Right forelimb (tissue), 1 donor: ENCODE results near the gene ADAM15.

ENCODE experiments used
- DNase-seq: peaks from one replicate; pipeline ENCODE4 v3.0.0-alpha.2; 2018

The ADAM15 gene

DNA sequence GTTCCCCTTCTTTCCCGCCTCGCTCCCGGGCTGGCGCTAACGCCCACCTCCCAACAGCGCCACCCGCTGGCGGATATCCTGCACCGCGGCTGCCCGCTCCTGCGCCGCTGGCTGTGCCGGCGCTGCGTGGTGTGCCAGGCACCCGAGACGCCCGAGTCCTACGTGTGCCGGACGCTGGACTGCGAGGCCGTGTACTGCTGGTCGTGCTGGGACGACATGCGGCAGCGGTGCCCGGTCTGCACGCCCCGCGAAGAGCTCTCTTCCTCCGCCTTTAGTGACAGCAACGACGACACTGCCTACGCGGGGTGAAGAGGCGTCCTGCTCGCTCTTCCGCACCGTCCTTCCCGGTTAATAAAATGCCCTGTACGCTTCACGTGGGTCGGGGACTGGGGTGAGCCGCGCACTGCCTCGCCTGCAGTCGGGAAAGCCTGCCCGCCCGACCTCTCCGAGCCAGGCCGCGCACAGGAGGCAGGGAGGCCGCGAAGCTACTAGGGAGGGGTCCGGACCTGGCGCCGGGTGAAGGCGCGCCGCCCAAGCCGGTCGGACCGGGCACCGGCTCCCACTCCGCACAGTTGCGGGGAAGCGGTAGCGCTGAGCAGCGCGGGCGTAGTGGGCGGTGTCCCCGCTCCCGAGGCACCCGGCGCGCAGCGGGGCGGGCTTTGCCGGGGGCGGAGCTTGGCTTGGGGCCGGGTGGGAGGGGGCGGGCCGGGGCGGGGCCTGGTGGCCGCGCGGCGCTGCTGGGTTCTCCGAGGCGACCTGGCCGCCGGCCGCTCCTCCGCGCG, at the start of gene ADAM15:
ADAM15 (plus strand) TSS at position 757 of the 782 bp plus-strand sequence. CDS start 71 bp downstream, outside the sequence.
- peak; percentile 91 for DNase-seq

DNA sequence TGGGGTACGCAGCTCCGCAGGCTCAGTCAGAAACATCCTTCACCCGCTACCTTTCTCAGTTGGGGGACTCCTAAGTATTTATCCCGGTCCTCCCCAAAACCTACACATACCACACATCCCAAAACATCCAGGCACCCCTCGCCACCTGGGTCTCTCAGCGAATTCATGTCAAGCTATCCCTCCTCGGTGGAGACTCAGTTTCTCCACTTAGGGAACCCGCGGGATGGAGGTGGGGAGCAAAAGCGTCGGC, 49.8 kb upstream of the ADAM15 start:
- no peak for DNase-seq

- DNase-seq: peak; percentile 100
Measured at GRCh38 chr1:155001675-155002463, 49.2 kb upstream of the ADAM15 start.

GRCh38 chr1:155002464-155003226, 48.5 kb upstream of the ADAM15 start, which contains the start of gene ZBTB7B:
ZBTB7B (plus strand) TSS chr1:155002802; CDS start chr1:155014661, 11,859 bp downstream.
- peak; percentile 72 for DNase-seq

DNA sequence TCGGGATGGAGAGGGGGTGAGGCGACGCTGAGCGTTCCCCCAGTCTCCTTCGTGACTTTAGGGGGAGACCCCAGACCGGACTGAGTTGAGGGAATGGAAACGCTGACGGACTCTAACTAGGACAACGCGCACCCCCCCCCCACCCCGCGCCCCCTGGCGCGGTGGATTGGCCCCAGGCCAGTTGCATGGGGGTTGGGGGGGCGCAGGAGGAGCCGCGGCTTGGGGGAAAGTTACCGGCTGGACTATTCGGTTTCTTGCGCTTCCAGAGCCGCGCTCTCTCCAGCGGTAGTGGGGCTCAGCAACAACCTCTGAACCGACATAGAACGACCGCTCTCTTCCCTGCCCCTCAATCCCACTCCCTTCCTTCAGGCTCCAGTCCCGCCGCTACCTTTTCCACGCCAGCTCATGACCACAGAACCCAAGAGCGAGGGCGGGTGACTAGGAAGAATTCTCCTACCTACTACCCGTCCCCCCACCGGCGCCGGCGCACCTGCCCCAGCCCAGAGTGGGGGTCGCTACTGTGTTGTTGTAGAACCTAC, 47.8 kb upstream of the ADAM15 start:
- DNase-seq: peak; percentile 69

DNA sequence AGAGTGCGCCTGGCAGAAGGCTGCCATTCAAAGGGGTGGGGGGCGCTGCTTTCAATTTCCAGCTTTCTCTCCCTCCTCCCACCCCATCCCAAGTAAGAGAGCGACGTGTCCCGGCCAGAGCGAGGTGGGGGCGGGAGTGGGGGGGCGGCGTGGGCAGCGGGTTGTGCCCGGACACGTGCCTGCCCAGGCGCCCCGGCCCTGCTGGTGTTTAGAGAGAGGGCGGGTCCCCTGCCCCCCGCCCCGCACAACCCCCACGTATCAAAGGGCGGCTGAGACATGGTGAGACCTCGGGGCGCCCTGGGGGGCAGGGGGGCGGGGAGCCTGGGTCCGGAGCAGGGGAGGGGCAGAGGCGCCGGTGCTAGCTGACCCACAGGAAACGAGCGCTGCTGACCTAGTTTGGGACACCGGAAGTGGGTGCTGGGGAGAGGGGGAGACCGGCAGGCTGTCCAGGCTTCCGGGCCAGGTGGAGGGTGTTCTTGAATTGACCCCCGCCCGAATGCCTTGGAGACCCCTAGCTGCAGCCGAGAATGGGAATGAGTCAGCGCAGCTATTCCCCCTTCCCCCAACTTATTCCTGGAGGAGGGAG, 47.3 kb upstream of the ADAM15 start:
- no peak for DNase-seq

- DNase-seq: no peak
Measured at GRCh38 chr1:155004352-155005075, 46.6 kb upstream of the ADAM15 start.

DNA sequence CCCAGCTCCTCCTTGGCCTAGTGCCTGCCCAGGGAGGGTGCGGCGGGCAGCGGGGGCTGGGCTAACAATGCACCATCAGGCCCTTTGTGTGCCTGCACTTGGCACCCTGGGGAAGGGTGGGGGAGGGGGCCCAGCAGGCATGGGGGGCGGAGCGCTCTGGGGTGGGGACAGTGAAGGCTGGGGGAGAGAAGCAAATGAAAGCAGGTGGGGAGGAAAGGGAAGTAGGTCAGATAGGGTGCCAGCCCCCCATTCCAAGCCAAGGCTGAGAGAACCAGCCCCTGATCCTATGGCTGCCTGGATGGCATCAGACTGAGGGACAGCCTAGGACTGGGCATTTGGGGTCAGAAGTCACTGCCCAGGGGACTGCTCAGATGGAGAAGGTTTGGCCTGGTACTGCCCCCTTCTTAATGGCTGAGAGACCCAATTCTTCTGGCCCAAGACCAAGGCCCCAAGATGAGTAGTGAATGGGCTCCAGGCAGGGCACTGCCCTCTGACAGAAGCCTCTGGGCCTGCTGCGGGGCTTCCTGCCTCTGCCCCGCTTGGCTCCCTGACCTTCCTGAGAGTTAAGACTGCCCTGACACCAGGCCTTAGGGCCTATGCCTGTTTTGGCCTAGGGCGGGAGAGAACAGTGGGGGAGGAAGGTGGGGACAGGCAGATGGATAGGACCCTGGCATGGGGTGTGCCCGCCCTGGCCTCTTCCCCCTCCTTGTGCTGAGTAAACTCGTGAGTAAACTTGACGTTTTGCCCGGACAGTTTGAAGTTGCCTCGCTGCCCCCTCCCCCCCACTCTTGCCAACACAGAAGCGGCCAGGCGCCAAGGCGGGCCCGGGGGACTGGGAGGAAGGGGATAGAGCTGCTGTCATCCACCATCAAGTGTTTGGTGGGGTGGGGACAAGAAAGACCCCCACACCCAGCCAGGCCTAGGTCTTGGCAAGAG, 45.8 kb upstream of the ADAM15 start:
- no peak for DNase-seq

DNA sequence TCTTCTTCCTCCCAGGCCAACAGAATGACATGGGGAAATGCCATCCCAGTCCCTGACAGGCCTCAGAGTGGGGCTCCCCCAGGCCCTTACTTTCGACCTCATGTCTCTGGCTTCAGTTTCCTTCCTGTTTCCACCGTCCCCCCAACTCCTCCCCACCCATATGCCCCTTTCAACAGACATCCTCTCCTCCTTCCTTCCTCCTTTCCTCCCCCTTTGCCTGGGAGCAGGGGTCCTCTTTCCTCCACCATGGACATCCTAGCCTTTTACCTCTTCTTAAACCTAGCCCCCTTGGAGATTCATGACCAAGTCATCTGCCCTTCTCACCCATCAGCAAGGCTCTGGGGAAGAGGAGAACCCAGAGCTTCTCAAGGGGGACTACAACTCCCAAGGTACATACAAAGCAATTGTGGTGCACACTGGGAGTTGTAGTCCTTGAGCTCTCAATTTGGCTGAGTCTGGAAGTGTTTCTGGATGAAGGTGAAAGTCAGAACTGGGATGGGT, 44.5 kb upstream of the ADAM15 start:
- no peak for DNase-seq

DNA sequence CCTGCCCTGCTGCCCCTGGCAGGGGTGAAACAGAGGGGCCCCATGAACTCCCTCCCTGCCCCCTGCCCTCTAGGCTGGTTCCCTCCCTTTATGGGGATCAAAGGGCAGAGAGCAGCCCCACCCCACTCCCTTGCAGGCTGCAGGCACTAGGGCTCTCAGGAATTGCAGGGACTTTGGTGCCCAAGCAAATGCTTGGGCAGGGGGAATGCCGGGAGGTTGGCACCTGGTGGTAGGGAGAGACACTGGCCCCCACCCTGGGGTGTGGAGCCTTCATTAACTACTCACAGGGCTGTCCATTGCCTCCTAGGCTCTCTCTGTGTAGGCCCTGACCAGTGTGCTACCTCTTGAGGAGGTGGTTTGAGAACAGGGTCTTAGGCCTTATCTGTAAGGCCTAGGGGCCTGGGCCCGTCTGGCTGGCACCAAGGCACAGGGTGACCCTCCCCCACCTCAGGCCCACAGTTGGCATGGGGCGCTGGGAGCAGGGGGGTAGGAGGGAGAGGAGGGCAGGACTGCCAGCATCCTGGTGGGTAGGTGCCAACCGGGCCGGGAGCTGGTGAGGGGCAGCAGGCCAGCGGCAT, 43.8 kb upstream of the ADAM15 start:
- no peak for DNase-seq

- no peak for DNase-seq
Measured at GRCh38 chr1:155008015-155008941, 42.8 kb upstream of the ADAM15 start.

GRCh38 chr1:155009221-155009711, 41.9 kb upstream of the ADAM15 start:
- DNase-seq: no peak

DNA sequence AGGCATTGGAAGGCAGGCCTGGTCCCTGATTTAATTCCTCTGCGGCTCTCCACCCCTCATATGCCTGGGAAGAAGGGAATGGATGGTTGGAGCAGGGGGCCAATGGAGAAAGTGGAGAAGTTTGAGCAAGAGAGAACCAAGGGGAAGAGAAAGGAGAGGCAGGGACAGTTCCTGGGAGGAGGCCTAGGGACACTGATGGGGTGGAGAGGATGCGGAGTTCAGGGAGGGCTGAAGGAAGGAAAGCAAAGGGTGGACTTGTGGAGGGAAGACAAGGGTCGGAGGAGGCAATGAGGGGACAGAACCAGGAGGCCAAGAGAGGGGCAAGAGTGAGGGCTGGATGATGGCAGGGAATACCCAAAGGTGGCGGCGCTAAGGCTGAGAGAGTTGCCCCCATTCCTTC, 41.4 kb upstream of the ADAM15 start:
- DNase-seq: no peak

DNA sequence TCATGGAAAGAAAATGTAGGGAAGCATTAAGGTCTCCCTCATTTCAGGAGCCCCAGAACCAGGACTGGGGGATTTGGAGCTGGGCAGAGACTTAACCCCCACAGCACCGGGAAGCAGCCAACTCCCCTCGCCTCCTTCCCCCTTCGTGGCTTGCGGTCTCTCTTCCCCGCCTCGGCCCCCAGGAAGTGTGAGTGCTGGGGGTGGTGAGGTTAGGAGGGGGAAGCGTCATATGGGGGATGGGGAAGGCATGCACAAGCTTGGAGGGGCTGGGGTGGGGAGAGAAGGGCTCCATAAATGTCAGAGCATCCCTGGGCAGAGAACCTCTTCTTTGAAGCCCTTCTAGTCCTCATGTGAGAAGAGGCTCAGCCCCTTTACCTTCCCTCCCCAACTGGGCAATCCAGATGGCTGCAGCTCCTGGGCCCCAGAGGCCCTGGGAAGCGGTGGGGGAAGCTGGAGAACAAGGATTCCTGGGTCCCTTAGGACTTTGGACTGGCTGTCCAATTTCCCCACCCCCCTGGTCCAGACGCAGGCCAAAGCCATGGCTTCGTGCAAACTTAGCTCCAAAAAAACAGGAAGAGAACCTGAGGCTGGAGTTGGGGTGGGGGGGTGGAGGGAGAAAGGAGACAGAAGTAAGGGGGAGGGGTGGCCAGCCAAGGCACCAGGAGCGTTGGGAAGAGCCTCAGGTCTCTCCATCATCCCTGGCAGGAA, 40.8 kb upstream of the ADAM15 start:
- DNase-seq: no peak

GRCh38 chr1:155011004-155011416, 40.1 kb upstream of the ADAM15 start:
- DNase-seq: no peak

DNA sequence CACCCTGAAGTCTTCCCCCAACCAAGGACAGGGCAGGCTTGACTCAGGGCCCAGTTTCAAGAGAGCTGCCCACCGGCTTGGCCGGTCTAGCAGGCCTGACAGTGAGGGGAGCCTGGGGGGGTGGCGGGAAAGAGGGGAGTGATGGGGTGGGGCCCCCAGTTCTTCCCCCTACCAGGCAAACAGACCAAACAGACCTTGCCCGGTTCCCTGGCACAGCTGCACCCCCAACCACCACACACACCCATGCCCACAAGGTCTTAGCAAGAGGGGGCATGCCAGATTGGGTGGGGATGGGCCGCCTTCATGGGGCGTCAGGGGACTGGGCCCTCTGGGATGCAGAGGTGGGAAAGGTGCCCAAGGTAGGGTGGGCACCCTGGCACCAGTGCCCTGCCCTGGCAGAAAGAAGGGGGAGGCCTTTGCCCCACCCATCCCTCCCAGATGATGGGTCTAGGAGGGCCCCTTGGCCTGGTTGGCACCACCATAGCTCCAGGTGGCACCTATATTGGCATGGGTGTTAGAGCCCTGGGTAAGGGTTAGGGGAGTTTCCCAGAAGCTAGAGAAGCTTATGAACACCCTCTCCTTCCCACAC, 39.6 kb upstream of the ADAM15 start:
- DNase-seq: no peak

DNA sequence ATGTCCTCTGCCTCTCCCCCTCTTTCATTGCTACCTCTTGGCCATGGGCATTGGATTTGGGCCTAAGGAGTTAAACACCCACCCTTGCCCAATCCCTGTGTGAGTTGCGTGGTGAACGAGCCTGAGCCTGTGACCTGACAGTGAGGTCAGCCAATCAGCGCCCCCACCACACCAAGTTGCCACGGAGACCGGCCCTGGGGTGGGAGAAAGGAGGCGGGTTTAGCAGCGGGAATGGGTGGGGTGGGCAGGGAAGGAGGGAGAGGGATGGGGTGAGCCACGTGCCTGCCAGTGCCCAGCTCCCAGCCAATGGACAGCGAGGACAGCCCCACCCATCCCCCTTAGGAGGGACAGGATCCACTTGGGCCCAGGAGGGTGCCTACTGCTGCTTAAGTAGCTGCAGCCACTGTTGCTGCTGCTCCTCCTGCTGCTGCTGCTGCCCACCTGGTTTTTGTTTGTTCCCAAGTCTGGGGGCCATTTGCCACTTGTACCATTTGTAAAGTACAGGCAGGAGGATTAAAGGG, 39.0 kb upstream of the ADAM15 start:
- no peak for DNase-seq
